MM.1S (cell line): Measurements from ENCODE around the gene PAM16.

ENCODE experiments used
- DNase-seq: peaks from one replicate; pipeline ENCODE4 v3.0.0-alpha.2; 2015
- H2AFZ ChIP-seq: fragments of 300-600 bp; sonication (generic); 2 replicates; pipeline ENCODE4 v1.6.0; 2016; ENCODE audit warnings: antibody characterized with exemption, low read length
- H3F3A ChIP-seq: fragments of 300-600 bp; sonication (generic); 2 replicates; pipeline ENCODE4 v1.6.1; 2016; ENCODE audit warnings: mild to moderate bottlenecking, antibody characterized with exemption, low read length, moderate library complexity, mixed read lengths; ENCODE audit not compliant: insufficient read depth
- H3K27ac ChIP-seq: fragments of 300-600 bp; sonication (generic); 2 replicates; pipeline ENCODE4 v1.5.1; 2016; ENCODE audit warnings: mild to moderate bottlenecking, low read length
- H3K27me3 ChIP-seq: fragments of 300-600 bp; sonication (generic); replicated peaks from 2 replicates; pipeline ENCODE4 v1.6.0; 2016; ENCODE audit warnings: low read length; ENCODE audit not compliant: insufficient read depth
- H3K36me3 ChIP-seq: fragments of 300-600 bp; sonication (generic); replicated peaks from 2 replicates; pipeline ENCODE4 v1.6.1; 2016; ENCODE audit warnings: mild to moderate bottlenecking, low read length, mixed read lengths; ENCODE audit not compliant: insufficient read depth
- H3K4me1 ChIP-seq: fragments of 300-600 bp; sonication (generic); 2 replicates; pipeline ENCODE4 v1.6.1; 2016; ENCODE audit warnings: low read length, mixed read lengths
- H3K4me2 ChIP-seq: fragments of 300-600 bp; sonication (generic); 2 replicates; pipeline ENCODE4 v1.6.0; 2016; ENCODE audit warnings: low read depth, low read length
- H3K4me3 ChIP-seq: fragments of 300-600 bp; sonication (generic); 2 replicates; pipeline ENCODE4 v1.5.1; 2016; ENCODE audit warnings: low read length, mixed read lengths
- H3K79me2 ChIP-seq: fragments of 300-600 bp; sonication (generic); 2 replicates; pipeline ENCODE4 v1.6.1; 2016; ENCODE audit warnings: mixed run types, low read length, mixed read lengths
- H3K9ac ChIP-seq: fragments of 300-600 bp; sonication (generic); 2 replicates; pipeline ENCODE4 v1.6.1; 2016; ENCODE audit warnings: low read length, mixed read lengths
- H3K9me2 ChIP-seq: fragments of 300-600 bp; sonication (generic); replicated peaks from 2 replicates; pipeline ENCODE4 v1.6.1; 2016; ENCODE audit warnings: mild to moderate bottlenecking, low read length, mixed read lengths; ENCODE audit not compliant: insufficient read depth
- H3K9me3 ChIP-seq: fragments of 300-600 bp; sonication (generic); replicated peaks from 2 replicates; pipeline ENCODE4 v1.6.1; 2016; ENCODE audit warnings: mild to moderate bottlenecking, low read length, mixed read lengths; ENCODE audit not compliant: insufficient read depth
- H4K20me1 ChIP-seq: fragments of 300-600 bp; sonication (generic); 2 replicates; pipeline ENCODE4 v1.6.1; 2016; ENCODE audit warnings: mild to moderate bottlenecking, low read length, moderate library complexity, mixed read lengths; ENCODE audit not compliant: insufficient read depth
- EZH2 ChIP-seq: fragments of 300-600 bp; sonication (generic); optimal IDR thresholded peaks from 2 replicates; pipeline ENCODE3; 2017; ENCODE audit warnings: low read depth, mild to moderate bottlenecking, antibody characterized with exemption, low read length, mixed read lengths
- EZH2phosphoT487 ChIP-seq: fragments of 300-600 bp; sonication (generic); IDR thresholded peaks from 2 replicates; pipeline ENCODE4 v1.6.1; 2018; ENCODE audit warnings: antibody characterized with exemption, low read length
- TF ChIP-seq, protein P1 (sequence below): fragments of 300-600 bp; sonication (generic); IDR thresholded peaks from 2 replicates; pipeline ENCODE4 v1.5.1; 2016; ENCODE audit warnings: antibody characterized with exemption, low read length, mixed read lengths

The PAM16 gene

DNA sequence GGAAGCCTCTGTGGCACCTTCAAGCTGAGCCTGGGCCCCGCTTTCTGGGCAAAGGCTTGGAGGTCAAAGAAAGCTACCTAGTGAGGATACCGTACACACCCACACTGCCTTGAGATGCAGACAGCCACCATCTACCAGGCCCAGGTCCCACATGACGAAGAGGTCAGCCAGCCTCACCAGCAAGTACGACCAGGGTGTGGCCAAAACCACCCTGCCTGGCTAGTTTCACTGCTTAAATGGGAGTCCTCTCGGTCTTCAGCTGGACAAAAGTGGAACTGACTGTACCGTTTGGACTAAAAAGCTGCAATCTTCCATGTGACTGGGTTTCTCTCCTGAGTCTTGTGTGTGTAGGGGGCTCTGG is 42.1 kb upstream of the PAM16 start:
- Histone ChIP-seq H3K9ac (no peak overlapping the region), H3K4me1 (no peaks in the 10 kb centered on the region)

DNA sequence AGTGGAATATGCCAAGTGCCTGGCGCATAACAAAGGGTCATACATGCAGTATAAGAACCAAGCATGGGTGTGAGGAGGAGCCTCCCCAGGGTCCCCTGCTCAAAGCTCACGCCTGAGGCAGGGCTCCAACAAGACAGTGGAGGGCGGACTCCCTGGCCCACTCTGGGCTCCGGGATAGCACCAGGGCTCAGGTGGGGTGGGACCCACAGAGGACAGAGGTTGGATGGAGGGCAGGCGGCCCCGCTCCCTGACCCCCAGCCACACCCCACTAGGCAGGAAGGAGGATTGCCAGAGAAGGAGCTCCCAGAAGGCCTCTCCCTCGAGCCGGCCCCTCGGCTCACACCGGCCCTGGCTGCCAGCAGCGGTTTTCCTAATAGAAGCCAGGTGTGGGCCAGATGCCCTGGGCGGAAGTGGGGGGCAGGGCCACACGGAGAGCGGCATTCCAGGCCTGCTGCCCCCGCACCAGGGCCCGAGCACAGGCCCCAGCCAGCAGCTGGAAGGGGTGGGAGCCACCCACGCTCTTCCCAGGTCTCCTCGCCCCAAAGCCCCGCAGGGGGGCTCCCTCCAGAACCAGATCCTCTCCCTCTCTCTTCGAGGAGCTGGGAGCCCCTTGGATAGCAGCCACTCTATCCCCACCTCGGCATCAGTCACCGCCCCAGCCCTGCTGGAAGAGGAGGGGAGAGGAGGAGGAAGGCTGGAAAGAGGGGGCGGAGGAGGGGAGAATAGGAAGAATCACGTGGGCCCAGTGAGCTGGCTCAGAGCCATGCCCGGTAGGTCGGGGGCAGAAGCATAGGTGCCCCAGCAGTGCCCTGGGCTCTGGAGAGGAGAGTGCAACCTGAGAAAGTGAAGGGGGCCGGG is 41.5 kb upstream of the PAM16 start:
- H2AFZ ChIP-seq, result no peak overlapping the region
- H3K4me1 ChIP-seq, result no peaks in the 10 kb centered on the region
- H3K9me3 ChIP-seq, result no peaks in the 10 kb centered on the region
- H3K4me2 ChIP-seq, result no peak overlapping the region
- no peaks in the 10 kb centered on the region for H4K20me1 ChIP-seq
- no peak for DNase-seq
- TF ChIP-seq, protein P1, sequence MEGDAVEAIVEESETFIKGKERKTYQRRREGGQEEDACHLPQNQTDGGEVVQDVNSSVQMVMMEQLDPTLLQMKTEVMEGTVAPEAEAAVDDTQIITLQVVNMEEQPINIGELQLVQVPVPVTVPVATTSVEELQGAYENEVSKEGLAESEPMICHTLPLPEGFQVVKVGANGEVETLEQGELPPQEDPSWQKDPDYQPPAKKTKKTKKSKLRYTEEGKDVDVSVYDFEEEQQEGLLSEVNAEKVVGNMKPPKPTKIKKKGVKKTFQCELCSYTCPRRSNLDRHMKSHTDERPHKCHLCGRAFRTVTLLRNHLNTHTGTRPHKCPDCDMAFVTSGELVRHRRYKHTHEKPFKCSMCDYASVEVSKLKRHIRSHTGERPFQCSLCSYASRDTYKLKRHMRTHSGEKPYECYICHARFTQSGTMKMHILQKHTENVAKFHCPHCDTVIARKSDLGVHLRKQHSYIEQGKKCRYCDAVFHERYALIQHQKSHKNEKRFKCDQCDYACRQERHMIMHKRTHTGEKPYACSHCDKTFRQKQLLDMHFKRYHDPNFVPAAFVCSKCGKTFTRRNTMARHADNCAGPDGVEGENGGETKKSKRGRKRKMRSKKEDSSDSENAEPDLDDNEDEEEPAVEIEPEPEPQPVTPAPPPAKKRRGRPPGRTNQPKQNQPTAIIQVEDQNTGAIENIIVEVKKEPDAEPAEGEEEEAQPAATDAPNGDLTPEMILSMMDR, result no peak
- TF ChIP-seq EZH2phosphoT487 (no peak), EZH2 (no peak)
- peaks cover 30% of the 10 kb centered on the region for H3K79me2 ChIP-seq
- no peak overlapping the region for H3K27ac ChIP-seq
- H3K36me3 ChIP-seq, result no peaks in the 10 kb centered on the region
- no peaks in the 10 kb centered on the region for H3K27me3 ChIP-seq
- no peaks in the 10 kb centered on the region for H3K9me2 ChIP-seq
- H3F3A ChIP-seq, result no peaks in the 10 kb centered on the region
- H3K4me3 ChIP-seq, result no peak overlapping the region
- H3K9ac ChIP-seq, result no peak overlapping the region

More for the DNA sequence above, 42.1 kb upstream of the PAM16 start:
- TF ChIP-seq, protein P1, result no peak
- TF ChIP-seq EZH2phosphoT487 (no peak), EZH2 (no peak)
- Histone ChIP-seq H3K79me2 (peaks cover 30% of the 10 kb centered on the region), H4K20me1 (no peaks in the 10 kb centered on the region), H2AFZ (no peak overlapping the region), H3K9me2 (no peaks in the 10 kb centered on the region), H3K36me3 (no peaks in the 10 kb centered on the region), H3K4me2 (no peak overlapping the region), H3K27me3 (no peaks in the 10 kb centered on the region), H3F3A (no peaks in the 10 kb centered on the region), H3K27ac (no peak overlapping the region), H3K9me3 (no peaks in the 10 kb centered on the region), H3K4me3 (no peak overlapping the region)
- no peak for DNase-seq

DNA sequence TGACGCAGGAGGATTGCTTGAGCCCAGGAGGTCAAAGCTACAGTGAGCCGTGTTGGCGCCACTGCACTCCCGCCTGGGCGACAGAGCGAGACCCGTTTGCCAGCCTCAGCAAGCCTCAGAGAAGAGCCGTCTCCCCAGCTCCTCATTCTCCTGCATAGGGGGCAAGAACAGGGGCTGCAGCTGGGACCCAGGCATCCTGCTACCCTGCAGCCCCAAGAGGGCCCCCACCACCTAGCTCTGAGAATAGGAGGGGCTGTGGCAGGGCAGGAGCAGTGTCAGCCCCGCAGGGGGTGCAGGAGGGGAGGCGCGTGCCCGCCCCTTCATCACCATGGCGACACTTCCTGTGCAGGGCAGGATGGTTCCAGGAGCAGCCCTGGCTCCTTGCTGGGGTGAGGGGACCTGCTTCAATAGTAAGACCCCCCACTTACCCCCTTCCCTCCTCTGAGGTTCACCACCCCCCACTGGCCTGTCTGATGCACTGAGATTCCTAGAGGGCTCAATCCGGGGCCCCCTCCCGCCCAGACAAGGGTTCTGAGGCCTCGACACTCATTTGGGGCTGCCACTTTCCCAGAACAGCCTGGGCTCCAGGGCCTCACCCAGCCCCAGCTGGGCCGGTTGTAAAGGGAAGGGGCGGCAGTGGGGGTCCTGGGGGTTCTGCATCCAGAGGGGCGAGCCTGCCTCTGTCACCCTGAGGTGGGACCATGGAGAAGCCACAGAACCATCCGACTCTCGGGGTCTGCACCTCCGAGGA is 40.7 kb upstream of the PAM16 start:
- H3K9me3 ChIP-seq, result no peaks in the 10 kb centered on the region

More for the DNA sequence above, 40.7 kb upstream of the PAM16 start:
- no peaks in the 10 kb centered on the region for H3K27me3 ChIP-seq
- TF ChIP-seq EZH2, result no peak
- TF ChIP-seq EZH2phosphoT487, result no peak
- TF ChIP-seq, protein P1, result no peak
- no peaks in the 10 kb centered on the region for H4K20me1 ChIP-seq
- peaks cover 1% of the 10 kb centered on the region; the same call in 1 of the 2 replicates for H3K36me3 ChIP-seq
- H3K9me2 ChIP-seq, result no peaks in the 10 kb centered on the region
- no peaks in the 10 kb centered on the region for H3F3A ChIP-seq
- no peaks in the 10 kb centered on the region for H3K4me1 ChIP-seq
- no peak overlapping the region for H3K4me2 ChIP-seq
- peaks cover 28% of the 10 kb centered on the region for H3K79me2 ChIP-seq
- H3K4me3 ChIP-seq, result no peak overlapping the region
- H3K27ac ChIP-seq, result no peak overlapping the region
- H2AFZ ChIP-seq, result no peak overlapping the region
- no peak overlapping the region for H3K9ac ChIP-seq
- no peak for DNase-seq
